Measurements from ENCODE around the gene HEXD.

HEXD gene

DNA sequence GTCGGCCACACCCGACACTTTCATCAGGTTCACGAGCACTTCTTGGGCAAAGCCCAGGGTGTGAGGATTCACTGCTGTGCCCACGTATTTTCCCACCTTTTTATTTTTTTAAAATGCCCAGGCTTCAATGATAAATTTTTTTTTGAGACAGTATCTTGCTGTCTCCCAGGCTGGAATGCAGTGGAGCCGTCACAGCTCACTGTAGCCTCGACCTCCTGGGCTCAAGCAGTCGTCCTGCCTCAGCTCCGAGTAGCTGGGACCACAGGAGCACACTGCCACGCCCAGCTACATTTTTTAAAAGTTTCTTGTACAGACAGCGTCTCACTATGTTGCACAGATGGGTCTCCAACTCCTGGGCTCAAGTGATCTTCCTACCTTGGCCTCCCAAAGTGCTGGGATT, 28.8 kb upstream of the HEXD start:
- no peak for DNase-seq (ENCODE audit: low spot score)
- no peak for TF ChIP-seq CTCF (IDR thresholded peaks at IDR 0.05; ENCODE audit: extremely low read depth, missing control alignments)

DNA sequence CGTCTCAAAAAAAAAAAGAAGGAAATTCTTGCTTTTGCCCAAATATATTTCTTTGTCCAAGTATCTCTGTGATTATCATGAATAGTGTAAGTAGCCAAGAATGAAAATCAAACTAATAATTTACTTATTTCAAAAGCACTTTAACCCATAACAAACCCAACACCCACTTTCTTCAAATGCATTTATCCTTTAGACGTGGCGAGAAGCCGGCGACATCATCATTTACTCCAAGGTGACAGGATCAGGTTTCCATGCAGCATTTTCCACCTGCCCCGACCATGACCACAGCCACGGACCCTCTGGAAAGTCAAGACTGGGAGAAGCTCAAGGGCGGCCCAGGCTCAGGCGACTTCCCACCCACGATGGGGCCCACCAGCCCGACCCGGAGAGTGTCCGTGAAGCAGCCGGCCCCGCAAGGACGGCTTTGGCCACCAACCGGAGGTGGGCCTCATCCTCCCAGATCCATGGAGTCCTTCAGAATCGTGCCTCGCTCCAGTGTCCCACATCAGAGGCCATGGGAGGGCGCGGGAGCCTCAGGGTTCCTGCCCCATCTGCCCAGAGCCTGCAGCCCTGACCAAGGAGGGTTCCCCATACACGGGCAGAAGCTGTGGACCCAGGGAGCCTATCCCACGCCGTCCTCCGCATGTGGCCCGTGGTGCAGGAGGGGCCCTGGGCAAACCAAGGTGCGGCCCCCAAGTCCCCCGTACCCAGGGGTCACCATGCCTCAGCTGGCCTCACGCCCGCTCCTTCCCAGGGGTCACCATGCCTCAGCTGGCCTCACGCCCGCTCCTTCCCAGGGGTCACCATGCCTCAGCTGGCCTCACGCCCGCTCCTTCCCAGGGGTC, 27.9 kb upstream of the HEXD start:
- TF ChIP-seq CTCF (IDR thresholded peaks at IDR 0.05; ENCODE audit: extremely low read depth, missing control alignments), result no peak
- no peak for DNase-seq (ENCODE audit: low spot score)

GRCh38 chr17:82390860-82391435, 27.2 kb upstream of the HEXD start:
- no peak for TF ChIP-seq CTCF (IDR thresholded peaks at IDR 0.05; ENCODE audit: extremely low read depth, missing control alignments)
- DNase-seq (ENCODE audit: low spot score), result no peak

GRCh38 chr17:82391496-82392066, 26.6 kb upstream of the HEXD start:
- no peak for TF ChIP-seq CTCF (IDR thresholded peaks at IDR 0.05; ENCODE audit: extremely low read depth, missing control alignments)
- DNase-seq (ENCODE audit: low spot score), result no peak

GRCh38 chr17:82392209-82392920, 25.8 kb upstream of the HEXD start:
- no peak for TF ChIP-seq CTCF (IDR thresholded peaks at IDR 0.05; ENCODE audit: extremely low read depth, missing control alignments)
- no peak for DNase-seq (ENCODE audit: low spot score)

DNA sequence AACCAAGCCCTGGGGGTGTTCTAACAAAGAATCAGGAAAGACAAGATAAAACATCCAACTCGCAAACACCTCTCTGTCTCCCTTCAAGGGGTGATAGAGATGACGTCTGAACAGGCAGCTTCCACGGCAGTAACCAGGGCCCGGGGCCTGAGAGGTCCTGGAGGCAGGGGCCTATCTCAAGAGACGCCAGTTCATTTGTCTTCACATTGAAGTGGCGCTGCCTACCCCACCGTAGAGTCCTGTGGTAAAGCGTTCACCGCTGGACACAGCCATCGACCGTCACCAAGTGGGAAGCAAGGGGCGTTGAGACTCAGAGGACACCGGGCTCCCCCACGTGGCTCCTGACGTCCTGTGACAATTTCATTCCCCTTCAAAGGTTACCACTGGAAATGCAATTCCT, 25.2 kb upstream of the HEXD start:
- no peak for DNase-seq (ENCODE audit: low spot score)
- TF ChIP-seq CTCF (IDR thresholded peaks at IDR 0.05; ENCODE audit: extremely low read depth, missing control alignments), result no peak

GRCh38 chr17:82394278-82394677, 23.9 kb upstream of the HEXD start:
- no peak for DNase-seq (ENCODE audit: low spot score)
- TF ChIP-seq CTCF (IDR thresholded peaks at IDR 0.05; ENCODE audit: extremely low read depth, missing control alignments), result no peak
